GM18870 (cell line): ENCODE data around the gene KCNH2.

Experiments used
- ATAC-seq: cut with Tn5 transposase; IDR thresholded peaks from one replicate; pipeline ENCODE4 v1.9.1; 2021; ENCODE audit warnings: moderate library complexity; ENCODE audit not compliant: unreplicated experiment

Gene KCNH2

DNA sequence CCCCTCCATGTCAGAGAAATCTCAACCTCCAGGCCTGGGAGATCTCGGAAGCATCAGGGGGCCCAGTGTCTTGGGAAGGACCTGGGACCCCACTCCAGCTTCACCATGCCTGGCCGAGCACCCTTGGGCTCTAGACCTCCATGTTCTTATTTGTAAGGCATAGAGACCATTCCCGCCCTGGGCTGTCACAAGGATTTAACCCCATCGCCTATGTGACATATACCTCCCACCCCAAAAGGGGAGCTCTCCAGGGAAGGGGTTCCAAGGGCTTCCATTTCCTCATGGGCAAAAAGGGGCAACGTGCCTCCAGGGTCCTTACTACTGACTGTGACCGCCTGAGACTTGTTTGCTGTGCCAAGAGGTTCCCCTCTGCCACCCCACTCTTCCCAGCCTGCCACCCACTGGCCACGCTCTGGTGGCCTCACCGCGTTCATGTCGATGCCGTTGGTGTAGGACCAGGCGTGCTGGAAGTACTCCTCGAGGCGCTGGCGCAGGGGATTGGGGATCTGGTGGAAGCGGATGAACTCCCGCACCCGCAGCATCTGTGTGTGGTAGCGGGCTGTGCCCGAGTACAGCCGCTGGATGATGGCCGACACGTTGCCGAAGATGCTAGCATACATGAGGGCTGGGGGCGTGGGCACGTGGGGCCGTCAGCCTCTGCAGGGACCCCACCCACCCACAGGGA is 27.5 kb downstream of the KCNH2 start:
- no peak for ATAC-seq

DNA sequence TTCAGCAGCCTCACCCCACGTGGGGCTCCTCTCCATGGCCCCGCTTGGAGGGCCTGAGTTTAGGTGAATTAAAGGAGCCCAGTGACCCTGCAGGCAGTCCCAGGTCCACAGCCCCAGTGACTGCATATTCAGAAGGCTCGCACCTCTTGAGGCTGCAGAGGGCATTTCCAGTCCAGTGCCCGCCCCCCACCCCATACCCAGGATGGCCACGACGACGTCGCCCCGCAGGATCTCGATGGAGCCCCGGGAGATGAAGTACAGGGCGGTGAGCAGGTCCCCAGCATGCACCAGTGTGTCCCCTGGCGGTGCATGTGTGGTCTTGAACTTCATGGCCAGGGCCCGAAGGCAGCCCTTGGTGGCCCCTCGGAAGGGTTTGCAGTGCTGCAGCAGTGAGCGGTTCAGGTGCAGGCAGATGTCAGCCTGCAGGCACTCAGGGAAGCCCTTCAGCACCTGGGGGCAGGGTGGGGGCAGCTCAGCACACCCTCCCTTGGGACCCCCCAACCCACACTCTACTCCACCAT is 28.1 kb downstream of the KCNH2 start:
- ATAC-seq = no peak

DNA sequence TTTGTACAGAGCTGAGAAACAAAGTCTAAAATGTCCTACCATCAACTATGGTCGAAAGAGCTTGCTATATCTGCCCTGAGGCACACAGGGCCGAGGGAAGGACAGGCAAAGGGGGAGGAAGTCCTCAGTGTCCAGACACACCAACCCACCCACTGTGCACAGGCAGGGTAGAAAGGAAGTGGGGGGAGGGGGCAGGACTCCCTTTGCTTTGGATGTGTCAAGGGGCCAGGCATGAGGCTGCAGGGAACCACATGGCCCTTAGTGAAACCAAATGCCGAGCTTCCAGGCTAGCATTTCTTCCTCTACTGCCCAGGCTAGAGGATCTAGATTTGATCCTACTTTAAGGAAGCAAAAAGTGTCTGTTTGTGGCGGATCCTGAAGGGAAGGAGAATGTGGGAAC is 28.6 kb downstream of the KCNH2 start:
- ATAC-seq = no peak

DNA sequence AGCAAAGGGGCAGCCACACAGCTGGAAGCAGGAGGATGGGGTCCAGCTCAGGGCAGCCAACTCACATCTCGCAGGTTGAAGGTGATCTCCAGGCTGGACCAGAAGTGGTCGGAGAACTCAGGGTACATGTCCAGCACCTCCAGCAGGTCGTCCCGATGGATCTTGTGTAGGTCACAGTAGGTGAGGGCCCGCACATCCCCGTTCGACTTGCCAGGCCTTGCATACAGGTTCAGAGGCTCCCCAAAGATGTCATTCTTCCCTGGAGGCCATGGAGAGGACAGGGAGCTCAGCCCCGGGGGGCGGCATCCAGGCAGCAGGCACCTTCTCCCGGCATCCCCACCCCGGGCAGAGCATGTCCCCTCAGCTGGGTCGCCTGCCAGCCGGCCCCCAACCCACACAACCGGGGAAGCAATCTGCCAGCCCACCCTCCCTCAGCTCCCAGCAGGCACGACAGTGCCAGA is 29.3 kb downstream of the KCNH2 start:
- ATAC-seq = no peak

DNA sequence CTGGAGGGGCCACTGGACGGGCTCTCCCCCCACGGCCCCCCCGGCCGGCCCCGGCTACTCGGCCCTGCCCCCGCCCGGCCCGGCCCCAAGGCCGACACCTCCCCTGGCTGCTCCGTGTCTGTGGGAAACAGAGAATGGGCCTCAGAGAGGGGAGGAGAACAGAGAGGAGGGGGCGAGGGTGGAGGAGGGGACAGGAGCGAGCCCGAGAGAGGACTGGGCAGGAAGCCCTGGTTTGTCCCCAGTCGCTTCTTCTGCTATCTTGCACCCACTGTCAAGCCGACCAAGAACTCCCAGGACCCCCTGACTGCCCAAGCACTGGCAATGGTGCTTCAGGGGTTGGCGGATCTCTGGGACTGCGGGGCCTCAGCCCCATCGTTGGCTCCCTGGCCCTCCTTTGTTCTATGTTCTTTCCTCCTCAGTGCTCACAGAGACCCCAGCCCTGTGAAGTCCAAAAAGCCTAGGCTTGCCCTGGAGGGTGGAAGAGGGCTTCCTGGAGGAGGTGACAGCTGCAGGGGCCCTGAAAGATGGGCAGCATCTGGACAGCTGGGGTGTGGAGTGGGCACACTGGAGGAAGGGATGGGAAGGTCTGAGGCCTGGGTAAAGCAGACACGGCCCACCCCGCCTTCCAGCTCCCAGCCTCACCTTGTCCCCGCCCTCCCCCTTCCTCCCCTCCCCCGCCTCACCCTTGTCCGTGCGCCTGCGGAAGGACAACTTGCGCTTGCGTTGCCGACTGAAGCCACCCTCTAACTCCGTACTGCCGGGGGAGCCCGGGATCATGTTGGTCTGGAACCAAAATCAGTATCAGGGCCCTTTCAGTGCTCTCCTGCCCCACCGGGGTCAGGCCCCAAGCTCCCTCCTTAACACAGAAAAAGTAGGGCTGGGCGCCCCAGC is 30.1 kb downstream of the KCNH2 start:
- no peak for ATAC-seq

DNA sequence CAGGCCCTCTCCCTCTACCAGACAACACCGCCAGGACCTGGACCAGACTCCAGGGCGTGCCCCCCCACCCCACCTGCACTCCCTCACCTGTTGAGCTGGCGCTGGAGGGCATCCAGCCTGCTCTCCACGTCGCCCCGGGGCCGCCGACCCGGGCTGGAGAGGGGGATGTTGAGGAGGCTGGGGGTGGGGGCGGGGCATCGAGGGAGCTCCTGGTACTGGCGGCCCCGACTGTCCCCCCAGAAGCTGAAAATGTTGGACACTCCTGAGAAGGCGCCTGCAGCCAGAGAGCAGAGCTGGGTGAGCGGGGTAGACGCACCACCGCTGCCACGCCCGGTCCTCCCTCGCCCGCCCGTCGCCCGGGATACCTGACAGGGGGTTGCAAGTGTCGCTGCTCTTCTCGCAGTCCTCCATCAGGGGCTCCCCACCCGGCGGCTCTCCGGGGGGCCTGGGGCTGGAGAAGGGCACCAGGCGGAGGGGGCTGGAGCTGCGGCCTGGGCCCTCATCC is 30.8 kb downstream of the KCNH2 start:
- no peak for ATAC-seq

DNA sequence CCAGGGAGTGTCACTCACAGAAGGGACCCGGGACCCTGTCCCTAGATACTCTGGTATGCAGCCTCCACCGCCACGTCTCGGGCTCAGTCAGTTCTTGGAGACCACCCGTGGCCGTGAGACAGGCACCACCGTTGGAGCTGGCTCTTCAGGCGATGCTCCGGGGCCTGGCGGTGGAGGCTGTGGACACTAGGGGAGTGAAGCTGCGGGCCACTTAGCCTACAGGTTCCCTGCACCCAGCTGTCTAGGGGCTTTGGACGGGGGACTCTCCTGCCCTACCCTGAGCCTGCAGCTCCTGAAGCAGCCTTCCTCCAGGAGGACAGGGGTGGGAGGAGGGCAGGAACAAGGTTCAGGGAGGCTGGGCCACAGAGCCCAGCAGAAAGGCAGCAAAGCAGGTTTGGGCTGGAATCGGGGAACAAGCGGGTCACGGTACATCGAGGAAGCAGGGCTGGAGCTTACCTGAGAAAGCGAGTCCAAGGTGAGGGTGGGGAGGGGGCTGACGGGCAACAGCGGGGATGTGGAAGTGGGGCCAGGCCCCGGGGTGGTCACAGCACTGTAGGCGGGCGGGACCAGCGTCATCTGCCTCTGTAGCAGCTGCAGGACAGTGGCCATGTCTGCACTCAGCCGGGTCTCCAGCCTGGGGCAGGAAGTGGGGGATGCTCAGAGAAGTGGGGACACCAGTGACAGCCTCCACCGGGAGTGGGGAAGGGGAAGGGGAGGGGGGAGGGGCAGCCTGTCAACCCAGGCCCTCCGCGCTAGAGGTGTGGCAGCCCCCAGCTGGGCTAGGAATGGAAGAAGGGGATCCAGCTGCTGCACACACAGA is 31.5 kb downstream of the KCNH2 start:
- no peak for ATAC-seq

DNA sequence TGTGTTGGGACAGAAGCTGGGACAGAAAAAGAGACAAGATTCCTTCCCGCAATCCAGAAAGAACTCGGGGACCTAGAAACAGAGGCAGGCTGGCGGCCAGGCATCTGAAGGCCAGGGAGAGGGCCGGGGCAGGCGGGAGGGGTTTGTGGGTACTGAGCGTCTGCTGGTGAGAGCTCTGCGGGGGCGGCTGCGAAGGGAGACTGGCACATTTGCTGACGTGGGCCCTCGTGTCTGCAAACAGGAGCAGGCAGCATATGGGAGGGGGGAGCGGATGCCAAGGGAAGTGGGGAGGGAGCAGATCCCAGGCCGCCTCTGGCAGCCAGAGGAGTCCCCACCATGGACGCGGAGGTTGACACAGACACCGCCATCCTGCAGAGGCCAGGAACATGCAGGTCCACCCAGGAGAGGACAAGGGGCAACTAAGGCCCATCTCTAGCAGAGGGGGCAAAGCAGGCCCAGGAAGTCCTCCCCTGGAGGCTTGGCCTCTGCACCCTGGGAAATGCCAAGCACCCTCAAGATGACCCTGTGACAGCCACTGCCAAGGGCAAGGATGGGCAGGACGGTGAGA is 32.2 kb downstream of the KCNH2 start:
- no peak for ATAC-seq

DNA sequence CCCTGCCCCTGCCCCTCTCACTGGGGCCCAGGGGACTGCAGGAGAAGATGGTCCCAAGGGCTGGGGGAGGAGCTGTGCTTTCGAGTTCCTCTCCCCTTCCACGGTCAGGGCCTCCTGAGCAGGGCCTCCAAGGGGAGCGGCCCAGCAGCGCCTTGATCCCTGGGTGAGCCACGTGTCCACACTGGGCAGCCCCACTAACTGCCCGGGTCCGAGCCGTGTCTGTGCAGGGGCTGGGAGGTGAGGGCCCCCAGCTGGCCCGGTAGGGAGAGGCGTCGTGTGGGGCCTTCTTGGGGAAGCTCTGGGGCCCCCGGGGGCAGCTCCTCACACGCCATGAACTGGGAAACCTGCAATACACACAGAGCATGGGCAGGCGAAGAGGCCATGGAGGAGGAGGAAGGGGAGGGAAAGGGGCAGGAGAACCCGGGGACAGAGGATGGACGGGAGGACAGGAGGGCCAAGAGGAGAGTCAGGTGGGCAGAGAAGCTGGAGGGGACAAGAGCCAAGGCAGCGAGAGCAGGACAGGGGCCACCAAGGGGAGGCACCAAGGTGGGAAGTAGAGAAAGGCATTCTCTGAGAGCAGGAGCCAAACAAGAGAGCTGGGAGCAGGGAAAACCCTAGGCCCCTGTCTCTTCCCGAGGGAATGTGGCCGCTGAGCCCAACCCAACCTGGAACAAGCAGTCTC is 32.8 kb downstream of the KCNH2 start:
- no peak for ATAC-seq

DNA sequence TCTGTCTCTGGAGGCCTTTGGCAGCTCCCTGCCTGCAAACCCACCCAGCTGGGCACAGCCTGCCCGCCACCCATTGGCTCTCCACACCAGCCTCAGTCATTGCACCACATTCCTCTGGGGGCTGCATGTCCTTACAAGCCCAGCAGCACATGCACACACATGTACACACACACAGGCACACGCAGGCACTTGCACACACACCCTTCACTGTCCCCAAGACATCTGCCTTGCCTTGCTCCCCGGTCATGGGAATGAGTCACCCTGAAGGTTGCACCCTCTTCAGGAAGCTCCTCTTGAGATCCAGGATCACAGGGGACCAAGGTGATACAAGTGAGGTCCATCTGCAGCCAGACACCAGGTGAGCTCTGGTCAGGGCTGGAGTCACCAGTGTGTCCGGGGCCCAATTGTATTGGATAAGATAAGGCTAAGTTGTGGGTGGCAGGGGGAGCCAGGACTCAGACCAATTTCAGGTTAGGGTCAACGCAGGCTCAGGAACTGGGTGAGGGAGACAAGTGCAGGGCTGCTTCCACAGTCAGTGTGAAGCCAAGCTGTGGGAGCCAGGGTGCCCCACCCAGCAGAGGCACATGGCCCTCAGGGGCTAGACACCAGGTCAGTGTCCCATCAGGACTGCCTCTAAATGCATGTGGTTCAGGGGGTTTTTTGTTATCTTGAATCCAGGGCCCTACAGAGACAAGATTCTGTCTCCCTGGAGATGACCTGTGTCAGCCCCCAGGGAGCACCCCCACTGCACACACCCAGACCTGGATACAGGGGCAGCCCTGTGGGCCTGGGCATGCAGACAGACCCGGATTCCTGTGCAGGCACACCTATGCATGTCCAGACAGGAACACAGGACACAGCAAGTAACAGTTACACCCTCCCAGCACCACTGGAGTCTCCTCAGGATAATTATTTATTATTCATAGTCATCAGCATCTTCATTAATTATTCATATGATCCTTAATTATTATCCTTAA is 33.8 kb downstream of the KCNH2 start:
- no peak for ATAC-seq

DNA sequence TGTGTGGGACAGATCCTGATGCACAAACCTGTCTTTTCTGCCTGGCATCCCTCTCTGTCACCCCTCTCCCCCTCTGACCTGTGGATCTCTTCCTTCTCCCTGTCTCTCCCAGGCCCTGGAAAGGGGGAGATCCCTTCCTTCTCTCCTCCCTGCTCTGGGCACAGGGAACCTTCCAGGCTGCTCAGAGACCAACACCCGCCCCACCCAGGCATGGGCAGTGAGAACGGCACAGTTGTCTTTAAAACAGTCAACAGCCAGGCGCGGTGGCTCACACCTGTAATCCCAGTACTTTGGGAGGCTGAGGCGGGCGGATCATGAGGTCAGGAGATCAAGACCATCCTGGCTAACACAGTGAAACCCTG is 34.7 kb downstream of the KCNH2 start:
- no peak for ATAC-seq

DNA sequence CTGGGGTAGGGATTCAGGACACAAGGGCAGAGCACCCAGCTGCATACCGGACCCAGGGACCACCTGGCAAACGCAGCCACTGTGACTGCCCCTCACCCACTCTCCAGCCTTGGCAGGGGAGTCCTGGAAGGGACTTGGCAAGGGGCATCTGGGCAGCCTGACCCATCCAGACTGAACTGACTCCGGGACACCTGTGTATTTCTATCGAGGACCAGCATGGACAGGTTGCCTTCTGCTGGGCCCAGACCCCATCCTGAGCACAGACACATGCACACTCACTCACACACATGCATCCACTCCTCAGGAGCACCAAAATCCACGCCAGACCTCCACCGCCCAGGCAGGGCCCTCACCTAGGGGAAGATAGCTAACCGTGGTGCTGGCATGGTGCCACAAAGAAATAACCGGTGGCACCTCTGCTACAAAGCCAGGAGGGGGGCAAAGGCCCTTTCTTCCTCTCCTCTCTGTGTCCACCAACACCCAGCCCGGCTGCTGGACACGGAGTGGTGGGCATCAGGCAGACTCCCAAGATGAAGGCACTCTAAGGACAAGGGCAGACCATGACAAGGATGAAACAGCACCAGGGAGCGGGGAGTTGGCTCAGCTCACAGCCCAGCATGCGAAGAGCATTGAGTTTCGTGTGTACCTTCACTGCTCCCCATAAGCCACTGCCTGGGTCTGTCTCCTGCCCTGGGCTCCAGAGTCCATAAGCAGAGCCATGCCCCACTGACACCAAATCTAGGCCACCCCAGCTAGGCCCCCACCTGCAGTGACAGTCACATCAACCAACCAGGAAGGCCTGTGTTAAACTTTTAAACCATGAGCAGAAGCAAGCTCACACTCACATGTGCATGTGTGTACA is 35.3 kb downstream of the KCNH2 start:
- no peak for ATAC-seq

DNA sequence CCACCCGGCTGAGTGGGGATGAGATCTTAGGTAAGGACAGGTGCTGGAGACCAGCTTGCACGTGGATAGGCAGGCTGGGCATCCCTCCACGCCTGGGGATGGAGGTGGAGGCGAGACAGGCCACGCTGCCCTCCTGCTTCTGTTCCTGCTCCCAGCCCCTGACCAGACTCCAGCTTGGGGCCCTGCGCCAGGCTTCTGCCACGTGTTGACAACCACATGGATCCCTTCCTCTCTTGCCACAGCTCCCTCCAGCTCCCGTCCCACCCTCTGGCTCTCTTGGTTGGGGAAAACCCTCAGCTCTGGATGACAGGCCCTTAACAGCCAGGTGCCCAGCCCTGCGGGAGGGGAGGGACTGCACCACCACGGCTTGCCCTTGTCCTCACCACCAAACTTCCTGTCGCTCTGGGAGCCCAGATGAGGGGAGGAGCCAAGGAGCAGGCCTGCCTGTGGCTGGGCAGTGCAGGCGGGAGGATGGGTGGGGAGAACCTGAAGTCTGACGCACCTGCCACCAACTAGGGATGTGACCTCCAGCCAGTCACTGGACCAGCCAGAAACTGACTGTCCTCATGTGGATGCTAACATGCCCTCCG is 36.0 kb downstream of the KCNH2 start:
- ATAC-seq = no peak

DNA sequence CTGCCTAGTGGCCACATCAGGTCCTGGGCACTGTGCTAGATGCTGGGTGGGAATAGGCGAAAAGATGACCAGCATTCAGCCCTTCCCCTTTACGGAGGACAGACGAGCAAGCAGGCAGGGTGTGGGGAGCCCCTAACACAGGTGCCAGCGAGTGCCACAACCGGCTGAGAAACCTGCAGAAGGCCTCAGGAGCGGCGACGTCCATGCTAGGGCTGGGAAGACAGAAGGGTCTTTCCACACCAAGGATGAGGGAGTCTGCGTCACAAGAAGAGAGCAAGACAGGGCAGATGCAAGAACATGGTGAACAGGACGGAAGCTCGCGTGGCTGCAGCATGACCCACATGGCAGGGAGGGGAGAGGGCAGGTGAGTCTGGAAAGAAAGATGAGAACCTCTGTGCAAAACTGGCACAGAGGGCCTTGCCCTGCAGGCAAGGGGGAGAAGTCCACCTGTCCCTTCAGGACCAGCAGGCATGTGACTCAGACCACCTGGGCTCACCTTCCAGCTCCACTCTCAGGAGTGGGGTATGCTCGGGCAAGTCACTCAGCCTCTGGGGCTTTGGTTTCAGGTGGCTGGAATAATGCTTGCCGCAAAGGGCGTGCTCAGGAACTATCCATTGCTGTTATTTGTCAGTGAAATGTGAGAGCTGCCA is 36.6 kb downstream of the KCNH2 start:
- no peak for ATAC-seq

DNA sequence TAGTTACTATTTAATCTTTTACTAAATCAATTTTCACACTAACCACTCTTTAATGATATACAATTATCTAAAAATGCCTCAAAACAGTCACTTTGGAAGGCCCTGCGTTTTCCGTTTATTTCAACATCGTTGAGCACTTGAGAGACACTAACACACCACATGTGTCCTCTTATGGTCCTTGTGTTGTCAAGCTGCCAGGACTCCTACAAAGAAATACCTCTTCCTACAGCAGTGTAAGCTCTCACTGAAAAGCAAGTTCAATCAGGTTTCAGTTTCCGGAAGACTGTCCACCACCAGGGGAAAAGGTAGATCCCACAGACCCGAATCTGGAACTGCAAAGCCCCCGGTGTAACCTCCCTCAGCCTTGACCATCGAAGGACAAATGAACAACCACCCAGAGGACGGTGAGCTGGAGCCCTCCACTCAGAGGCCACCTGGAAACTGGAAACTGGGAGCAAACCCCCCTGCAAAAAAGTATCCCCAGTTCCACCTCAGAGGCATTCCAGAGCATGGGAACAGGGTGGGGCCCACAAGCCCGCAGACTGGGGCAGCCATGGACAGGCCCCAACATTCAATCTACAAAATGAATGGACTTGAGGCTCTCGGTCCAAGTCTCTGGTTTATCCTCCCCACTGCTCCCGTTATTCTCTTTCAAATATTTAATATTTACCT is 37.6 kb downstream of the KCNH2 start:
- no peak for ATAC-seq

DNA sequence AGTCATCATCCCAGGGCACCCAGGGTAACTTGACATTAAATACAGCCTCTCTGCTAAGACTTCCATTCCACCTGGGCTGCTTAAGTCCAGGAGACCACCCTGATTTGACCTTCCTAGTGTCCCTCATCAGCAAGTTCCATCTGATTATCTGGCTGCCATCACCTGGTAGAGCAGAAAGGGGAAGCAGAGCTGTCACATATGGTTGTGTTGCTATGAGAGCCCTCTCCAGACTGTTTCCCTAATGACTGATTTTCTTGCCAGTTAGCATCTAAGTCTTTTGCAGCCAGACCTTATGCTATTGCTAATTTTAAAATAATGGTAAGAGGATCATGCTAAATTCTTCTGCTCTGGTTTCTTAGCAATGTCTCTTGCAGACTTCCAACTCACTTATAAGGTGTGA is 38.7 kb downstream of the KCNH2 start:
- no peak for ATAC-seq

DNA sequence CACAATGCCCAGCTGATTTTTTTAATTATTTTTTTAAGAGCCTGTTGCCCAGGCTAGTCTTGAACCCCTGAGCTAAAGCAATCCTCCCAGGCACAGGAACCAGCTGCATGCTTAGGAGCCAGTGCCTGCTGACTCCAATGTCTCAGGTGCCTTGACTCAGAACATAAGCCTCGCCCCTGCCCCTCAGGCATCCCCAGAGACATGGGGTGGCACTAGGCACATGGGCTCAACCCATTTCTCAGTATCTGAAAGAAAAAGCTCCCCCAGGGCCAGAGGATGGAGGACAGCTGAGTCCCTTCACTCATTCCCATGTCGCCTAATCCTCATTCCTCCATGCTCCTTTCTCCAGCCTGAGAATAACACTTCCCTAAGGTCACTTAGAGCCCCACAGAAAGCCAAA is 39.1 kb downstream of the KCNH2 start:
- ATAC-seq = no peak
